Measurements from ENCODE around the gene IQCH.

IQCH gene

DNA sequence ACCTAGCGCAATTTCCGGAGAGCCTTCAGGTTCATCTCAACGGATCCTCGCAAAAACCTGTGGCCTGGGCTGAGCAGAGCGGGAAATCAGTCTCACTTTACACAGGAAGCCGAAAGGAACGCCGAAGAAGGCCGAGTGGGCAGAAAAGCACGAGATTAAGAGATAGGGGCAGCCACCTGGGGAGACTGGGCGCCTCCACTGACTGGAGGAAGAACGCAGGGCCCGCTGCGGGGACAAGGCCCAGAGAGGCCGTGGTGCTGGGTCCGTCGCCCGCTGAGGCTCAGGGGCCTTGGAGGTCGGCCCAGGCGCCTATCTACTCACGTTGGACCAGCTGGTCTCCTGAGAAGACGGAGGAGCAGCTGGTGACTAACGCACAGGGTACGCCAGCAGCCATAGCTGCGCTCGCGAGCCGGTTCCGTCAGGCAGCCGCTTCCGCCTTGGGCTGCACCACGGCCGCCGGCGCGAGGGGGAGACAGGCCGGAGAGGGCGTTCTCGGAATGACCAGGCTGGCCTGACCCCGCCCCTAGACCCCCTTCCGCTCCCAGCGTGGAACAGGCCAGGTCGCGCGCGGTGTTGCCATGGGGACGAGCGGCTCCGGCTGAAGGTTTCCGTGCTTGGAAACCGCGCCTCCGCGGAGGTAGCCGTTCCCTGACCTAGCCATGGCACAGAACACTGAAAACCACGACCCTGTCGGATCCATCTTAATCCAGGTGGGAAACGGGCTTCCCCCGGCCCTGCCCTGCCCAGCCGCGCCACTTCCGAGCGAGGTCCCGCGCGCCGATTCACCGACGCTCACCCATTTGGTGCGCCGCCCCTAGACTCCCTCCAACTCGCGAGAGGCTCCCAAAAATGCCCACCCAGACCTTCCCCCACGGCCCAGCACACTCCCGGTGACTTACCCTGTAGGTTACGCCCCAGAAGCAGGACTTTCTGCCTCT is at the start of gene IQCH, which contains the start of gene AAGAB:
Gene IQCH (plus strand): TSS at position 549 of the 938 bp plus-strand sequence. CDS start 111 bp downstream, at position 660.
Gene AAGAB (minus strand): TSS at position 424 of the 938 bp plus-strand sequence. CDS start 30 bp downstream, at position 394.
- peak; percentile 98 for DNase-seq (ENCODE audit: low read depth)

GRCh38 chr15:67207555-67208207 is 46.9 kb upstream of the IQCH start:
- DNase-seq (ENCODE audit: low read depth), result no peak

DNA sequence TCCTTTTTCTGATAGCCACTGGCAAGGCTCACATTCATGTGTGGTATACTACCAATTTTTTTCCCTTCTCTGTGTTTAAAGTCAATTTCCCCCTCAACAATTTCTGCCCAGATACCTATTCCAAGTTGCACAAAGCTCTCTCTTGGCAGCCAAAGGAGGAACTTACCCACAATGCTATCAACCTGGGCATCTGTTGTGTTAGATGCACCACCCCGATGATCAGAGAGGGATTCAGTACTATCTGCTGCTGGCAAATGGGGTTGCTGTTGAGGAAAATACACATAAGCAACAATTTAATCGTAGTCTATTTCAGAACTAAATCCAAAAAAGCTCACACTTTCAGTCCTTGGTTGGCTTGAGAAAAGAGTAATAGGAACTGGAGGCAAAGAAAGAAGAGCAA is 46.2 kb upstream of the IQCH start:
- no peak for DNase-seq (ENCODE audit: low read depth)

GRCh38 chr15:67210555-67211168 is 43.9 kb upstream of the IQCH start:
- no peak for DNase-seq (ENCODE audit: low read depth)

- DNase-seq (ENCODE audit: low read depth), result no peak
These were observed 41.8 kb upstream of the IQCH start for GRCh38 chr15:67212684-67213367.

- DNase-seq (ENCODE audit: low read depth), result no peak
These were observed 39.5 kb upstream of the IQCH start for GRCh38 chr15:67215102-67215501.

DNA sequence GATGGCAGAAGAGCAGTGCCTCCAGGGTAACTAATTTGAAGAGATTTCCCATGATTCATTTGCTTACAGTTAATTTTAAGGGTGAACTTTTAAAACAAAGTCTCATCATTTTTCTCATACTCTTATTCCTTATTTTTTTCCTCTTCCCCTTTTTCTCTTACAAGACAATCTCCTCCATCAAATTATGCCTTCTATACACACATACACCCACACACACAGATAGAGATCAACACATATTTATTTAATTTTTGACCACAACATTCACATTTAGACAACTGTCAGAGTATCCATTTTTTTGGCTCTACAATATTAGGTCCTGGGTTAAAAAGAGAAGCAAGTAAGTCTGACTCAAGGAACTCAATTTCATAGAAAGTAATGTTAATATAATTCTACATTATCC is 37.7 kb upstream of the IQCH start:
- DNase-seq (ENCODE audit: low read depth), result no peak

DNA sequence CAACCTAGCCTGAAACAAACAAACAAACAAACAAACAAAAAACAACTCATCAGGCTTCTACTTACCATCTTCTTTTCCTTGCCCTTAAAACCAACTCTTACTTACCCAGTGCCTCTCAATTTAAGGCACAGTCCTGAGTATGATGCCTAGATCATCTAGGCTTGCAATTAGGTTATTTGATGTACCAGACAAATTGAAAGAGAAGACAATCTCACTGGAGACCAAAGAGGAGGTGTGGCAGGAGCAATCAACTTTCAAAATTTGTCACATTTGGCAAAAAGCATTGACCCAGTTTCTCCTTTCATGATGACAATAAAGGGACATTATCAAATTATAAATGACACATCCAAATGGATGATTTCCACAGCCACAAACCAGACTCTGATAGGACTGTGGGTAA is 36.2 kb upstream of the IQCH start:
- no peak for DNase-seq (ENCODE audit: low read depth)

GRCh38 chr15:67219288-67219687 is 35.3 kb upstream of the IQCH start:
- no peak for DNase-seq (ENCODE audit: low read depth)

- no peak for DNase-seq (ENCODE audit: low read depth)
These were observed 29.7 kb upstream of the IQCH start for GRCh38 chr15:67224889-67225288.

DNA sequence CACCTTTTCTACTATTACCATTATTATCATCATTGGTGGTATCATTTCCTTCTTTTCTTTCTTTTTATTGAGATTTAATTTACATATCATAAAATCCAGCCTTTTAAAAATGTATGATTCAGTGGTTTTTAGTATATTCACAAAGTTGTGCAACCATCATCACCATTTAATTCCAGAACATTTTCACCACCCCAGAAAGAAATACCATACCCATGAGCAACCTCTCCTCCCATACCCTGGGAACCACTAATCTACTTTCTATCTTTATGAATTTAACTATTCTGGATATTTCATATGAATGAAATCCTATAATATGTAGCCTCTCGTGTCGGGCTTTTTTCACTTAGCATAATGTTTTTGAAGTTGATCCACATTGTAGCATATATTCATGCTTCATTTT is 29.2 kb upstream of the IQCH start:
- no peak for DNase-seq (ENCODE audit: low read depth)

GRCh38 chr15:67227431-67227830 is 27.2 kb upstream of the IQCH start:
- no peak for DNase-seq (ENCODE audit: low read depth)

- no peak for DNase-seq (ENCODE audit: low read depth)
These were observed 26.7 kb upstream of the IQCH start for GRCh38 chr15:67227846-67228245.

GRCh38 chr15:67228286-67228685 is 26.3 kb upstream of the IQCH start:
- no peak for DNase-seq (ENCODE audit: low read depth)

GRCh38 chr15:67230504-67230903 is 24.1 kb upstream of the IQCH start:
- DNase-seq (ENCODE audit: low read depth), result no peak

DNA sequence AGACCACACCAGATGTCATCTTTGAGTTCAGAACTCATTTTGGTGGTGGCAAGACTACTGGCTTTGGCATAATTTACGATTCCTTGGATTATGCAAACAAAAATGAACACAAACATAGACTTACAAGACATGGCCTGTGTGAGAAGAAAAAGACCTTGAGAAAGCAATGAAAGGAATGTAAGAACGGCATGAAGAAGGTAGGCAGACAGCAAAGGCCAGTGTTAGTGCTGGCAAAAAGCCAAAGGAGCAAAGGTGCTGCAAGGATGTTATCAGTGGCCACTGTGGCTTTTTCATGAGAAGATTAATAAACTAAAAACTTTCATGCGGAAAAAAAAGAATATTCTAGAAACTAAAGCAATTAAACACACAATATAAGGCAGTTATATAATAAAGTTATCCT is 22.0 kb upstream of the IQCH start:
- no peak for DNase-seq (ENCODE audit: low read depth)

DNA sequence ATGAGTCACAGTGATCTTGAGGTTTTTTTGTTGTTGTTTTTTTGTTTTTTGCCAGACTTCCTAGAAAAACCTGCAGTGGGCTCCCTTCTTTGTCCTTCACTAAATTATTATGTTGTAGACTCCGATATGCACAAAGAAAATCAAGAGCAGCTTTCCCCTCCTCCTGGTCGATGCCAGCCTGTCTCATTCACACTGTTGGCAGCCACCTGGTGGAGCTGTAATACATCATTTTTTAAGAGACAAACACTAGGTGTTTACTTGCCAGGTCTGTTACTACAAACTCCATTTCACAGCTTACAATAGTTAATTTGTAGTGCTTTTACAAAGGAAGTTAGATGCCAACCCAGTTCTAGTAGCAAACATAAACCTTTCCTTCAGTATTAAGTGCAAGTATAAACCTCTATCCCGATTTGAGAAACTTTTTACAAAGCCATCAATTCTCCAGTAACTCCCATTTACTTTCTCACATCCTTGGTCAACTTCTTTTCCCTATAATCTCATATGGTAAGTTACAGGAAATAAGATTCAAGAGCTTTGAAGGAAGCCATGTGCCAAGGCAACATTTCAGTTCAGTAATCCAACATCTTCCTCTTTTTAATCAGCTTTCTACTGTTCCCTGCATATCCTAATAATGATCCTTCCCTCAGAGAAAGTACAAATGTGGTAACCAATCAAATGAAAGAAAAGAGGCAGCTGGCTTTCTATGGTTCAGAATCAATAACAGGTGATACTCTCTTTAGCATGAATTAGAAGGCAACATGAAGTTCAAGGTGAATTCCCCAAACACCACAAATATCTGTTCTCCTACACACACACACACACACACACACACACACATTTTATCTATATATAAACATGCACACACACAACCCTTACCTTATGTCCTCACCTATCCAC is 14.1 kb upstream of the IQCH start:
- no peak for DNase-seq (ENCODE audit: low read depth)

DNA sequence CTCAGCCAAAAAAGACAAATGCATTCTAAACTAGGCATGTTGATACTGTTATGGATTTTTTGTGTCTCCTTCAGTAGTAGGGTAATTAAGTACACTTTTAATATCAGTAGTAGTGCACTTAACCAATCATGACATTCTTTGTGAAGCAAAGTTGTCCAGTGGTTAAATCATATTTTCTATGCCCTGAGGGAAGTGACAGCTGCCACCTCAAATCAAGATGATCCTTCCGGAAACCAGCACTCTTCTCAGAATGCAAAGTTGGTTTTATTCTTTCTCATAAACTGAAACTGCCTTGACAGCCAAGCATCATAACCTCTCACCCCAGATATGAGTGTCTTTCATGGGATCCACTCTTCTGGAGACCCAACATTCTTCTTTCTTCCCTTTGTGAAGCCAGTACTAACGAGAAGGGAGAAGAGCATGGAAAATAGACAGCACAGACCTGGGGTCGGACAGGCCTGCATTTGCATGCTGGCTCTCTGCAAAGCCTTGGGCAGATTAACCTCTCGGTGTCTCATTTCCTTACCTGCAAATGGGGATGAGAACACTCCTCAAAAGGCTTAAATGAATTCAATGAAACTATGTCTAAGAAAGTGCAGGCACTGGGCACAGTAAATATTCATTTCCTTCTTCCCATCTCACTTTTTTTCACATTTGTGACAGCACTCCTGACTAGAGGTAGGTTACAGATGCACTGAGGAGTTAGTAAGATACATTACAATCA is 13.3 kb upstream of the IQCH start:
- DNase-seq (ENCODE audit: low read depth), result no peak

DNA sequence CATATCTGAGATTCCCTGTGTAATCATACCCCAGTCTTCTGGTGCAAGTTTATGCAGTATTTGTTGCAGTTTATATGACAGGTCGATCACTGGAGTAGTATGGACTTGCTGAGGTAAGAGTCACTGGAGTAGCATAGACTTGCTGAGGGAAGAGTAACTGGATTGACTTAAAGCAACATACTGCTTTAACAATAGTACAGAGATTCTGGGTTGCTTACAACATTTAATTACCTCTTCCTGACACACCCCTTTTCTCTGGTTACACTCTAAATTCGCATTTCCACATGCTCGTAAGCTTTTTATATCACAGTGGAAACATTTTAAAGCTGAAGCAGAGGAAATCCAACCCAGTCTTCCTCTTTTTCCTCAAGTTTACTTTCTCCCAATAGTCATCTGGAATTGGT is 11.9 kb upstream of the IQCH start:
- DNase-seq (ENCODE audit: low read depth), result no peak

DNA sequence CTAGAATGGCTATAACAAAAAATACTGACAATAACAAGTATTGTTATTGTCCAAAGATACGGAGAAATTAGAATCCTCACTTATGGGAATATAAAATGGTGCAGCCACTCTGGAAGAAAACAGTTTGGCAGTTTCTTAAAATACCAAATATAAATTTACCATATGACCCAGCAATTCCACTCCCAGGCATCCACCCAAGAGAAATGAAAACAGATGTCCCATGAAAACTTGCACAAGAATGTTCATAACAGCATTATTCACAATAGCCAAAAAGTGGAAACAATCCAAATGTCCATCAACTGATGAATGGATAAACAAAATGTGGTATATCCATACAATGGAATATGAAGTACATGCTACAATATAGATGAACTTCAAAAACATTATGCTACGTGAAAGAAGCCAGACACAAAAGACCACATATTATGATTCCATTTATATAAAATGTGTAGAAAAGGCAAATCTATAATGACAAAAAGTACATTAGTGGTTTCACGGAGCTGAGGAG is 9.6 kb upstream of the IQCH start:
- no peak for DNase-seq (ENCODE audit: low read depth)

All from stimulated activated CD8-positive, alpha-beta memory T cell treated with anti-CD3 and anti-CD28 coated beads, Interleukin-4, amount 100 ng/mL, for 24 hours (primary cell).